ENCODE measurements around the gene TLE6. TPM values are rescaled to one million over a fixed set of nuclear protein-coding genes. Genes with fewer than 3 reads are reported as not detected.

Gene TLE6
- total and polyA plus RNA-seq, 10 of the 15 experiments (the other 5 are each of a cell fraction or from before 2014, with no cell fraction given): 2.7 to 13.8 (median 6.4) TPM

- no peak overlapping the region for H2AFZ ChIP-seq (ENCODE audit: control insufficient read depth, low read depth, low read length)
- no peaks in the 10 kb centered on the region for H4K20me1 ChIP-seq (ENCODE audit: control insufficient read depth, insufficient read depth)
- no peak for FAIRE-seq
- H3K4me1 ChIP-seq (ENCODE audit: control insufficient read depth, insufficient read depth, low read length): no peaks in the 10 kb centered on the region
- peaks cover 3% of the 10 kb centered on the region; the same call in 2 of the 3 replicates for H3K9me3 ChIP-seq (replicated peaks; ENCODE audit: control insufficient read depth, insufficient read depth, low read length)
- intact Hi-C loops (cut with micrococcal nuclease; ENCODE audit: unreplicated experiment) (no loop called here), in situ Hi-C loops (cut with MboI) (no loop called here)
- no peak overlapping the region for H3K9ac ChIP-seq (ENCODE audit: control insufficient read depth, insufficient read depth, low read length)
- BruUV-seq (replicated peaks): no TSS peak
- TF ChIP-seq POLR2AphosphoS5 (IDR thresholded peaks at IDR 0.05; ENCODE audit: low read length) (no peak), SIX5 (IDR thresholded peaks at IDR 0.05; ENCODE audit: low read depth, low read length, severe bottlenecking) (no peak), SUZ12 (IDR thresholded peaks at IDR 0.05; ENCODE audit: unreplicated experiment) (peak; percentile 83), RAD21 (IDR thresholded peaks at IDR 0.05; ENCODE audit: insufficient read depth, low read depth, low read length) (no peak), POLR2A (IDR thresholded peaks at IDR 0.05; ENCODE audit: low read depth, low read length) (no peak)
- TF ChIP-seq, protein P1, sequence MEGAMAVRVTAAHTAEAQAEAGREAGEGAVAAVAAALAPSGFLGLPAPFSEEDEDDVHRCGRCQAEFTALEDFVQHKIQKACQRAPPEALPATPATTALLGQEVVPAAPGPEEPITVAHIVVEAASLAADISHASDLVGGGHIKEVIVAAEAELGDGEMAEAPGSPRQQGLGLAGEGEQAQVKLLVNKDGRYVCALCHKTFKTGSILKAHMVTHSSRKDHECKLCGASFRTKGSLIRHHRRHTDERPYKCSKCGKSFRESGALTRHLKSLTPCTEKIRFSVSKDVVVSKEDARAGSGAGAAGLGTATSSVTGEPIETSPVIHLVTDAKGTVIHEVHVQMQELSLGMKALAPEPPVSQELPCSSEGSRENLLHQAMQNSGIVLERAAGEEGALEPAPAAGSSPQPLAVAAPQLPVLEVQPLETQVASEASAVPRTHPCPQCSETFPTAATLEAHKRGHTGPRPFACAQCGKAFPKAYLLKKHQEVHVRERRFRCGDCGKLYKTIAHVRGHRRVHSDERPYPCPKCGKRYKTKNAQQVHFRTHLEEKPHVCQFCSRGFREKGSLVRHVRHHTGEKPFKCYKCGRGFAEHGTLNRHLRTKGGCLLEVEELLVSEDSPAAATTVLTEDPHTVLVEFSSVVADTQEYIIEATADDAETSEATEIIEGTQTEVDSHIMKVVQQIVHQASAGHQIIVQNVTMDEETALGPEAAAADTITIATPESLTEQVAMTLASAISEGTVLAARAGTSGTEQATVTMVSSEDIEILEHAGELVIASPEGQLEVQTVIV (IDR thresholded peaks at IDR 0.05; ENCODE audit: borderline replicate concordance, partially characterized antibody): no peak
- no peak overlapping the region for H3K27ac ChIP-seq (ENCODE audit: control insufficient read depth, insufficient read depth)
- ChIA-PET CTCF (no interaction called here), RAD21 (ENCODE audit: unreplicated experiment) (no interaction called here), POLR2A (no interaction called here), SMC1A (ENCODE audit: uncharacterized antibody, unreplicated experiment) (no interaction called here)
- ATAC-seq: no peak
- peak overlapping the region; percentile 33 for H3K4me2 ChIP-seq (ENCODE audit: control insufficient read depth, insufficient read depth)
- 7% methylated on average over 15 of the region's 40 CpGs for WGBS (ENCODE audit: insufficient coverage, insufficient replicate concordance, low lambda C conversion rate, missing lambda C conversion rate)
- H3K27me3 ChIP-seq (replicated peaks in 1 of 2; ENCODE audit: control insufficient read depth in 2 of 2, insufficient read depth in 2 of 2, low read length in 1 of 2): peaks cover 12 to 21% of the 10 kb centered on the region in 2 experiments
- H3K79me2 ChIP-seq (ENCODE audit: control insufficient read depth, insufficient read depth, low read length): no peaks in the 10 kb centered on the region
- no peak for DNase-seq (ENCODE audit: low read depth, low spot score)
- no peak overlapping the region; the same call in 1 of the 2 replicates for H3K4me3 ChIP-seq
- no peaks in the 10 kb centered on the region for H3K36me3 ChIP-seq (ENCODE audit: control insufficient read depth in 2 of 2, insufficient read depth in 2 of 2, low read length in 1 of 2)
These were observed 51.1 kb downstream of the TLE6 start for GRCh38 chr19:3028305-3029064.

All from GM12878 (cell line).